Spleen (tissue), 11 donors: ENCODE results near the gene ARID5B. TPM values are rescaled to one million over a fixed set of nuclear protein-coding genes. Genes with fewer than 3 reads are reported as not detected.

ENCODE experiments used
- DNase-seq: peaks from one replicate; pipeline ENCODE4 v3.0.0-alpha.2; 2020
- H3K27ac ChIP-seq, 8 donors: fragments of 200-600 bp; sonication (generic) in 7 of 8; 1 replicate in 4 of 8; 2 replicates in 4 of 8; pipeline versions ENCODE4 v1.5.0 to v1.8.0; 2016 to 2021; ENCODE audit warnings: inconsistent platforms in 4 of 8, mild to moderate bottlenecking in 4 of 8, moderate library complexity in 1 of 8
- H3K27me3 ChIP-seq, 7 donors: fragments of 200-600 bp; sonication (generic) in 6 of 7; replicated peaks in 1 of 7; 1 replicate in 4 of 7; 2 replicates in 3 of 7; pipeline versions ENCODE4 v1.5.0 to v1.8.0; 2016 to 2021; ENCODE audit warnings: inconsistent platforms in 3 of 7, mild to moderate bottlenecking in 1 of 7
- H3K36me3 ChIP-seq, 6 donors: fragments of 200-600 bp; sonication (generic) in 5 of 6; 1 replicate in 4 of 6; 2 replicates in 2 of 6; pipeline versions ENCODE4 v1.5.0 to v1.8.0; 2016 to 2021; ENCODE audit warnings: inconsistent platforms in 2 of 6
- H3K4me1 ChIP-seq, 6 donors: fragments of 200-600 bp; sonication (generic) in 5 of 6; 1 replicate in 3 of 6; 2 replicates in 3 of 6; pipeline versions ENCODE4 v1.5.0 to v1.8.0; 2016 to 2021; ENCODE audit warnings: inconsistent platforms in 3 of 6
- H3K4me3 ChIP-seq, 8 donors: fragments of 200-600 bp; sonication (generic) in 7 of 8; 1 replicate in 4 of 8; 2 replicates in 4 of 8; pipeline versions ENCODE4 v1.5.0 to v1.8.0; 2016 to 2021; ENCODE audit warnings: inconsistent platforms in 4 of 8, mild to moderate bottlenecking in 4 of 8, moderate library complexity in 2 of 8
- H3K9me3 ChIP-seq, 8 donors: fragments of 200-600 bp; sonication (generic) in 7 of 8; 1 replicate in 4 of 8; 2 replicates in 4 of 8; pipeline versions ENCODE4 v1.5.0 to v1.8.0; 2016 to 2021; ENCODE audit warnings: inconsistent platforms in 4 of 8
- POLR2A ChIP-seq, 3 donors: fragments of 450-650 bp; IDR thresholded peaks; one replicate each; pipeline ENCODE4 v1.5.1; 2017; ENCODE audit warnings: antibody characterized with exemption in 3 of 3, mild to moderate bottlenecking in 1 of 3
- POLR2AphosphoS5 ChIP-seq, 3 donors: sonication (generic); formaldehyde crosslinking; IDR thresholded peaks; one replicate each; pipeline ENCODE4 v1.5.1; 2017; ENCODE audit warnings: antibody characterized with exemption in 3 of 3
- WGBS, 5 donors: extraction: QIAGEN DNeasy Blood & Tissue Kit in 3 of 5; methylation state at CpG; one replicate each; pipeline versions ENCODE4 v1.1.5 to v1.1.7; 2013 to 2018; 5-methylcytosine and 5-hydroxymethylcytosine counted together
- intact Hi-C: fragments of 100-400 bp; cut with DNase I; formaldehyde crosslinking; loops from one replicate; pipeline ENCODE4 v1.15.0; 2023; ENCODE audit warnings: low total_unique reads
- polyA plus RNA-seq, 3 donors: library from polyadenylated mRNA; stranded (reverse); fragments of 200-250 nt; gene quantifications; one replicate each; pipeline ENCODE4 v1.2.1, GENCODE V29; 2013
- total RNA-seq, 7 donors: library from RNA; depleted of rRNA in 3 of 7; stranded (reverse); fragments of >200 nt in 3 of 7; fragmentation: NEBNext Ultra II Directional in 4 of 7; extraction: Animal tissue kit (Norgen Biotek cat#: 25700) in 4 of 7; gene quantifications; one replicate each; pipeline versions ENCODE4 v1.1.0 to v1.2.1, GENCODE V29; 2016 to 2021
- TF ChIP-seq, protein P1 (sequence below), 11 experiments: fragments of 200-600 bp in 7 of 11; fragments of 450-650 bp in 4 of 11; sonication (generic) in 4 of 11; IDR thresholded peaks in 8 of 11; conservative IDR thresholded peaks in 3 of 11; 1 replicate in 7 of 11; 2 replicates in 4 of 11; pipeline versions ENCODE4 v1.4.0 to v1.8.0; 2016 to 2021; ENCODE audit warnings: antibody characterized with exemption in 11 of 11, inconsistent platforms in 4 of 11, mild to moderate bottlenecking in 1 of 11
- donor health status: healthy with polysubstance abuse.
- donor health status: DM: no; HTN: no; CAD: no; lungs with moderate emphysema.
- donor health status: DM: no; HTN: no; CAD: no.
- donor health status: Bipolar disorder and iron deficiency.
- donor health status: healthy.
- donor health status: DM: no; HTN: no; CAD: no.
- donor health status: DM: yes; HTN: yes; CAD: no.

ARID5B gene
- total and polyA plus RNA-seq, 10 donors = 5.6 to 70.7 (median 46.2) TPM

DNA sequence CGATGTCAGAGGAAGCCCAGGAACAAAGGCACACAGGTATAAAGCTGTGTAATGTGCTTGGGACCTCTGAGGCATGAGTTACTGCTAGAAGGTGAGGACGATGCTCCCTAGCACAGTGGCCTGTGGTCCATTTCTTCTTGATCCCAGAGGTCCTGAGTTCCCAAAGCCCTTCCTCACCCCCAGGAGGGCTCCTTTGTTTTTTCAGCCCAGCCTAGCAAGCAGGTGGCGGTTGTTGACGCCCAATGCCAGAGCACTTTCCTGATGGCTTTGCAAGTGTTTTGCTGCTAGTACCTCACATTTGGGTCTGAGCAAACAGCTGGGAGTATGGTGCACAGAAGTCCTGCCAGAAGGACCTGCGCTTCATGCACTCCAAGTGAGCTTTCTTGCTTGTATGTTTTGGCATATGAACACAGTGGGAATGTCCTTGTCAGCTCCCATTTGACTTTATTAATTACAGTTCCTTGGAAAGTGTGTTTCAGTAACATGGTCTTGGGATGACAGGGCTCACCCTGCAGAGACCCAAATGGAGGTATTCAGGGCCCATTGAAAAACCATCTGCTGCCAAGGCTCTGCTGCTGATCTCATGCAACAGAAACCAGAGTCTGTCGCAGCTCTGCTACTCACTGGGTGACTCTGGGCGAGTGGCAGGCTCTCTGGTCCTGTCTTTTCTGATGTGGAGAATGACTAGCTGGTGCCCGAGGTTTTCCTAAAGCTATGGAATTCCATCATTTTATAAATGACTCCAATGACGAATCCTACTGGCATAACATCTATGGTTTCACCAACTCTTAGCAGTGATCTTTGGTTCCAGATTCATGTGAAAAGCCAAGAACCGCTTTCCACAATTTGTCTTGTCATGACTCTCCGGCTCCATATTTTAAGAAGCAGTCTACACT, 134.9 kb downstream of the ARID5B start:
- no peak for TF ChIP-seq POLR2AphosphoS5 (IDR thresholded peaks at IDR 0.05)
- TF ChIP-seq, protein P1, sequence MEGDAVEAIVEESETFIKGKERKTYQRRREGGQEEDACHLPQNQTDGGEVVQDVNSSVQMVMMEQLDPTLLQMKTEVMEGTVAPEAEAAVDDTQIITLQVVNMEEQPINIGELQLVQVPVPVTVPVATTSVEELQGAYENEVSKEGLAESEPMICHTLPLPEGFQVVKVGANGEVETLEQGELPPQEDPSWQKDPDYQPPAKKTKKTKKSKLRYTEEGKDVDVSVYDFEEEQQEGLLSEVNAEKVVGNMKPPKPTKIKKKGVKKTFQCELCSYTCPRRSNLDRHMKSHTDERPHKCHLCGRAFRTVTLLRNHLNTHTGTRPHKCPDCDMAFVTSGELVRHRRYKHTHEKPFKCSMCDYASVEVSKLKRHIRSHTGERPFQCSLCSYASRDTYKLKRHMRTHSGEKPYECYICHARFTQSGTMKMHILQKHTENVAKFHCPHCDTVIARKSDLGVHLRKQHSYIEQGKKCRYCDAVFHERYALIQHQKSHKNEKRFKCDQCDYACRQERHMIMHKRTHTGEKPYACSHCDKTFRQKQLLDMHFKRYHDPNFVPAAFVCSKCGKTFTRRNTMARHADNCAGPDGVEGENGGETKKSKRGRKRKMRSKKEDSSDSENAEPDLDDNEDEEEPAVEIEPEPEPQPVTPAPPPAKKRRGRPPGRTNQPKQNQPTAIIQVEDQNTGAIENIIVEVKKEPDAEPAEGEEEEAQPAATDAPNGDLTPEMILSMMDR (IDR thresholded peaks at IDR 0.05 in 8 of 11, conservative IDR thresholded peaks at IDR 0.05 in 3 of 11) = no peak
- no peak for TF ChIP-seq POLR2A (IDR thresholded peaks at IDR 0.05)
- Histone ChIP-seq H3K4me3 (no peak overlapping the region), H3K36me3 (no peaks in the 10 kb centered on the region), H3K4me1 (peaks cover 32 to 99% (median 57%) of the 10 kb centered on the region in 6 donors), H3K27me3 (no peaks in the 10 kb centered on the region), H3K9me3 (no peaks in the 10 kb centered on the region), H3K27ac (peak overlapping the region in 7 of 8 donors; percentile 34 to 72 (median 63))
- DNase-seq = no peak
- WGBS, 5 donors = 88 to 94% (median 93%) methylated on average over 11 of the region's 11 CpGs
- intact Hi-C loops = loop anchor here (5.0 kb wide), 1 partner anchor 211 kb away; no protein-coding TSS in a partner anchor

DNA sequence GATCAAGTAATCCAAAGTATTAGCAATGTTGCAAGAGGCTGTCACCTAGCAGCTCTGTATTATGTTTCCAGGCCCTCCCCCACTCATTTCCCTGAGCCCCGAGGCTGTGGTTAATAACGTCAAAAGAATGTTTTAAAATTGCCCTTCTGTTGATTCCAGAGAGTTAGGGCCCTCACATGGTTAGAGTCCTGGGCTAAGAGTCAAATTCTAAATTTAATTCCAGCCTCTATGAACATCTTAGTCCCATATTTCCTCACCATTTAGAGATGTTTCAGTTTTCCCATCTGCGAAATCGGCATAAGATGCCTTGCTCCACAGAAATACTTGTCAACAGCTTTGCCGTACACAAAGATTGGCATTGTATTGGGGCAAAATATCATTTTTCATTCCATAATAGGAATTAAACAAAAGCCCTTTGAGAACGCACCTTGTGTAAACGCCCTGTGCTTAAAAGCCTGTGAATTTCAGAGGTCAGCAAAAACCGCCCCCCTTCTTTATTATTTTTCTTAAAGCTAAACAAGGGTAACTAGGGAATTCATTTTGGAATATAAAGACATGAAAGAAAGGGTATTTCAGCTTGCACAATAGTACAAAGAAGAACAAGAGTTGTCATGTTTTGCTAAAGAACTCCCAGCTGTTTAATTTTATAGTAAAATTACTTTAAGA, 135.8 kb downstream of the ARID5B start:
- H3K36me3 ChIP-seq = no peaks in the 10 kb centered on the region
- peaks cover 32 to 99% (median 58%) of the 10 kb centered on the region in 6 donors for H3K4me1 ChIP-seq
- H3K27ac ChIP-seq = peak overlapping the region; percentile 14 to 74 (median 64)
- TF ChIP-seq, protein P1 (IDR thresholded peaks at IDR 0.05 in 8 of 11, conservative IDR thresholded peaks at IDR 0.05 in 3 of 11) = no peak
- TF ChIP-seq POLR2AphosphoS5 (IDR thresholded peaks at IDR 0.05) (no peak), POLR2A (IDR thresholded peaks at IDR 0.05) (no peak)
- 71 to 75% (median 72%) methylated on average over 8 of the region's 8 CpGs for WGBS, 5 donors
- intact Hi-C loops = loop anchor here (5.0 kb wide), 1 partner anchor 210 kb away; no protein-coding TSS in a partner anchor
- H3K27me3 ChIP-seq = no peaks in the 10 kb centered on the region
- H3K4me3 ChIP-seq = no peak overlapping the region
- DNase-seq = no peak
- H3K9me3 ChIP-seq = no peaks in the 10 kb centered on the region

GRCh38 chr10:62037890-62038608, 136.6 kb downstream of the ARID5B start:
- intact Hi-C loops = loop anchor here (5.0 kb wide), 1 partner anchor 209 kb away; no protein-coding TSS in a partner anchor
- Histone ChIP-seq H3K4me3 (no peak overlapping the region), H3K4me1 (peaks cover 35 to 99% (median 64%) of the 10 kb centered on the region in 6 donors), H3K27ac (peak overlapping the region; percentile 14 to 74 (median 64)), H3K27me3 (no peaks in the 10 kb centered on the region), H3K36me3 (no peaks in the 10 kb centered on the region), H3K9me3 (no peaks in the 10 kb centered on the region)
- no peak for DNase-seq
- TF ChIP-seq POLR2A (IDR thresholded peaks at IDR 0.05) (no peak), POLR2AphosphoS5 (IDR thresholded peaks at IDR 0.05) (no peak)
- TF ChIP-seq, protein P1 (IDR thresholded peaks at IDR 0.05 in 8 of 11, conservative IDR thresholded peaks at IDR 0.05 in 3 of 11) = no peak
